GM18526 (cell line): ENCODE data around the gene B4GALT6.

ENCODE experiments used
- POLR2A ChIP-seq: IDR thresholded peaks from 3 replicates; pipeline ENCODE4 v1.6.1; 2011; ENCODE audit not compliant: insufficient read length; ENCODE audit errors: extremely low read depth

Gene B4GALT6

GRCh38 chr18:31679133-31679742 lies 5.1 kb downstream of the B4GALT6 start:
- no peak for TF ChIP-seq POLR2A

DNA sequence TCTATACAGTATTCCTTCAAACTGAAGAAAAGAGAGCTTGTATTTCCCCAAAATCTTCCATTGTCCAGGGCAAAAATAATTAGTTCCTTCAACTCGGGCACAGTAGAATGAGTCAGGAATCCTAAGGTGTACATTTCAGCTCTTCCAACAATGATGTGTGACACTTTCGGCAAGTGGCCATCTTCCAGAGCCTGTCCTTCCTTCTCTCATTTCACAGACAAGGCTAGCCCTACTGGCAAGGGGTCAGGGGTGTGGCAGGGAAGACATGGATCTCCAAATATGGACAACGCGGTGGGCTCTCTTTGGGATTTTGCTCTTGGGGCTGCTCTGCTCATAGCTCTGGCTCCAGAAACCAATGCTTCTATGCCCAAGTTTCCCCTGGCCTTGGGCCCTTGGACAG lies 6.0 kb downstream of the B4GALT6 start:
- no peak for TF ChIP-seq POLR2A

GRCh38 chr18:31677592-31677991 lies 6.8 kb downstream of the B4GALT6 start:
- no peak for TF ChIP-seq POLR2A

- TF ChIP-seq POLR2A, result no peak
Observed at GRCh38 chr18:31675404-31675803, 9.0 kb downstream of the B4GALT6 start.

- no peak for TF ChIP-seq POLR2A
Observed at GRCh38 chr18:31672628-31673135, 11.7 kb downstream of the B4GALT6 start.

DNA sequence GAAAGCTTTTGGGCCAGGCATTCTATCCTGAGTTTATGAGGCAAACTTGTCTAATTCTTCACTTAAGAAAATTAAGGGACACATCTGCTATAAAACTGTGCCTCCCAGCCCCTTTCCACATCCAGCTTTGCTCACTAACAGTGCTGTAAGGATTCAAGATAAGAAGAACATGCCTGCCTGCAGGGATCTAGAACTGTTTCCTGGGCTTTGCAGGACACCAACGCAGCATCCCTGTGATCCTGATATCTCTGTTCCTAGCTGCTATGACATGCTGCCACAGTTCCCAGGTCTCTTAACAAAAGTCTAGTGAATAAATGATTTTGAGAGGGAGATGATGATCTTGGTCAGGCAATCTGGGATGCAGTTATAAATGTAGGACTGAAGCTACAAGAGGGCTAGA lies 12.4 kb downstream of the B4GALT6 start:
- no peak for TF ChIP-seq POLR2A

DNA sequence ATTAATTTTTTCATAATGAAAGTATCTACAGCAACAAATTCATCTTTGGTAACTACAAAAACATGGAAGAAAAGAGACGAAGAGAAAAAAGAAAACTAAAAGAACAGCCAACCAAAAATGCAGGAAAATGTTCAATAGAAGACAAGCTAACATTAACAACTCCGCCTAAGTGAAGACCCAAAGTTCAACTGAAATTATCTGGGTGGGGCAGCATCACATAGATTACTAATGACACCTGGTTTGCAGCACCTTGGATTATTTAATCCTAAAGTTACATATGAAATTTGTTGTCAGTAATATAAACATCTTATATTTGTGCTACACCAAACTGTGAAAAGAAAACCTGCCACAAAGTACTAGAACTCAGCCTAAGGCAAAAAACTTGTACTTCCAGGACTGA lies 14.8 kb downstream of the B4GALT6 start:
- no peak for TF ChIP-seq POLR2A

GRCh38 chr18:31667185-31667584 lies 17.2 kb downstream of the B4GALT6 start:
- no peak for TF ChIP-seq POLR2A

- no peak for TF ChIP-seq POLR2A
Observed at GRCh38 chr18:31666055-31666454, 18.3 kb downstream of the B4GALT6 start.

- TF ChIP-seq POLR2A, result no peak
Observed at GRCh38 chr18:31664101-31664500, 20.3 kb downstream of the B4GALT6 start.

GRCh38 chr18:31661965-31662364 lies 22.4 kb downstream of the B4GALT6 start:
- no peak for TF ChIP-seq POLR2A

- TF ChIP-seq POLR2A, result no peak
Observed at GRCh38 chr18:31660763-31661162, 23.6 kb downstream of the B4GALT6 start.

DNA sequence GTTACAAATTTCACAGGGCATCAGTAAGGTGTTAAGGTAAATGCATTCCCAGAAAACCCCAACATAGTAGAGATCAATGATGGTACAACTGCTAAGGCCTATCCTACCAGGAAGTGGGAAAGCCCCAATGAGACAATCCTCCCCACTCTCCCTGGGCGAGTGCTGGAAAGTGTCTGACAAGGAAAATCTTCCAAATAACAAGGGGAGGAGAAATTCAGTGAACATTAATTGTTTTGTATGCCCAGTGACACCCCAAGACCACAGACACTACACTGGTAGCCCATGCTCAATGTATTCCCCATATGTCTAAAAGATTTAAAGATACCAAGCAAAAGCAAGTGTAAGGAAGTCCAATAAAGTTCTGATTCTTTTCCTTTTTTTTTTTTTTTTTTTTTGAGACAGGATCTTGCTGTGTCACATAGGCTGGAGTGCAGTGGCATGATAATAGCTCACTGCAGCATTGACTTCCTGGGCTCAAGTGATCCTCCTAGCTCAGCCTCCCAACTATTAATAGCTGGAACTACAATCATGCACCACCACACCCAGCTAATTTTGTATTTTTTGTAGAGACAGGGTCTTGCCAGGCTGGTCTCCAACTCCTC lies 24.7 kb downstream of the B4GALT6 start:
- TF ChIP-seq POLR2A, result no peak

DNA sequence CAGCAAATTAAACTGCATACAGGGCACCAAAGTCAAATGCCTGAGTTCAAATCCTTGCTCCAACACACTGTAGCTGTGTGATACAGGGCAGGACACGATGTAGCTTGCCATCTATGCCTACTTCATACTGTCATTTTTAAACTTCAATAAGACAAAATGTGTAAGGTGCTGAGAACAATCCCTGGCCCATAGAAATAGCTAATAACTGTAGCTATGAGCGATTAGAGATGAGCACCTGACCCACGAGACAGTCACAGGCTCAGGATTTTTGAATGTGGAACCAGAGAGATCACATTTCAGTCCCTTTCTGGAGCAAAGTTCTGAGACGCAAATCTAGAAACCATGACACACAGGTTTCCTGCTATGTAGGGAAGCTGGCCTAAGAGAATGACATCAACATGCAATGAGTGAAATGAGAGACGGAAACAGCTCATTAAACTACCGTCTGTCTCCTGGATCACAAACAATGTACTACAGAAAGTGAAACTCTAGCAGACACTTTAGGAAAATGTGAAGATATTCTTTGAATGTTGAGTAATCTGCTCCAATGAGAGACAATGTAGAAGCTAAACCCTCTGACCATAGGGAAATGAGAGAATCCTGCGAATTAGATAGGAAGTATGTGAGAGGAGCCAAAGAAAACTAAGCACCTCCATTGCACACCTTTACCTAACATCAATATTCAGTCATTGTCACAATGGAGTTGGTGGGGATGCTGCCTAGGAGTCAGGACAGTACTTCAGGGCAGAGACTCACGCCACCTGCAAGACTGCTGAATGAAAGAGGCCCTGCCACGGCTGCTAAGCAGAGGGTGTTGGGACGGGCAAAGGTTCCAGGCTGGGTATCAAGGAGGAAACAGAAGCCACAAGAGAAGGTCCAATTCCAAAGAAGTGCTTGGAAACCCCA lies 25.5 kb downstream of the B4GALT6 start:
- TF ChIP-seq POLR2A, result no peak

- TF ChIP-seq POLR2A, result no peak
Observed at GRCh38 chr18:31657823-31658669, 26.3 kb downstream of the B4GALT6 start.
